H1 (cell line): Measurements from ENCODE around the gene ZKSCAN8. TPM values are rescaled to one million over a fixed set of nuclear protein-coding genes. Genes with fewer than 3 reads are reported as not detected.

Experiments
- CTCF ChIA-PET: fragments of 300-600 bp; sonication (Branson Sonifier 250); formaldehyde crosslinking; loops from one replicate; lab custom pipeline; 2021; ENCODE audit not compliant: partially characterized antibody; lab: Charles Lee
- POLR2A ChIA-PET: fragments of 300-600 bp; sonication (Branson Sonifier 250); formaldehyde crosslinking; loops from one replicate; lab custom pipeline; 2021; ENCODE audit warnings: inconsistent platforms; ENCODE audit not compliant: partially characterized antibody; lab: Charles Lee
- DNase-seq, 2 experiments: peaks; one replicate each; pipeline versions ENCODE4 v3.0.0 to v3.0.0-alpha.2; 2010 to 2022; ENCODE audit warnings: low spot score in 2 of 2, low read depth in 1 of 2, mixed read lengths in 1 of 2
- FAIRE-seq: peaks from 2 replicates; lab custom pipeline; 2011; peaks lifted over from hg19 to GRCh38; lab: Jason Lieb, UNC
- H2AFZ ChIP-seq: 2 replicates; pipeline ENCODE4 v1.8.1; 2012; ENCODE audit warnings: low read length, inconsistent platforms
- H2AK5ac ChIP-seq: 2 replicates; pipeline ENCODE4 v1.6.1; 2013; ENCODE audit warnings: low read depth, low read length
- H2BK120ac ChIP-seq: replicated peaks from 2 replicates; pipeline ENCODE3; 2013; ENCODE audit warnings: low read depth, low read length, inconsistent platforms
- H2BK12ac ChIP-seq: 2 replicates; pipeline ENCODE4 v1.6.1; 2013; ENCODE audit warnings: low read depth, low read length
- H2BK15ac ChIP-seq: 2 replicates; pipeline ENCODE4 v1.6.1; 2013; ENCODE audit warnings: low read length
- H2BK20ac ChIP-seq: 2 replicates; pipeline ENCODE4 v1.6.1; 2013; ENCODE audit warnings: low read length
- H2BK5ac ChIP-seq: 2 replicates; pipeline ENCODE4 v1.6.1; 2013; ENCODE audit warnings: low read depth, low read length
- H3K14ac ChIP-seq: 2 replicates; pipeline ENCODE4 v1.6.1; 2013; ENCODE audit warnings: inconsistent platforms; ENCODE audit not compliant: insufficient read length
- H3K18ac ChIP-seq: 2 replicates; pipeline ENCODE4 v1.6.1; 2013; ENCODE audit warnings: low read length; ENCODE audit errors: extremely low read depth
- H3K23ac ChIP-seq: 2 replicates; pipeline ENCODE4 v1.6.1; 2013; ENCODE audit warnings: inconsistent platforms; ENCODE audit not compliant: insufficient read length
- H3K23me2 ChIP-seq: 2 replicates; pipeline ENCODE4 v1.6.1; 2013; ENCODE audit warnings: low read depth, low read length
- H3K27ac ChIP-seq: 2 replicates; pipeline ENCODE4 v1.6.1; 2011; ENCODE audit warnings: low read depth, low read length, inconsistent platforms
- H3K27me3 ChIP-seq, 4 experiments: replicated peaks in 1 of 4; 1 replicate in 1 of 4; 2 replicates in 3 of 4; pipeline versions ENCODE4 v1.6.1 to v1.8.1; 2011 to 2013; ENCODE audit warnings: low read length in 3 of 4, mild to moderate bottlenecking in 3 of 4, inconsistent platforms in 2 of 4, mixed read lengths in 2 of 4, moderate library complexity in 1 of 4; ENCODE audit not compliant: control insufficient read depth in 3 of 4, insufficient read depth in 3 of 4; ENCODE audit errors: extremely low read depth in 1 of 4
- H3K36me3 ChIP-seq, 4 experiments: 2 replicates each; pipeline versions ENCODE4 v1.6.1 to v1.8.1; 2011 to 2013; ENCODE audit warnings: mild to moderate bottlenecking in 4 of 4, low read length in 3 of 4, moderate library complexity in 2 of 4, control low read depth in 1 of 4, inconsistent platforms in 1 of 4; ENCODE audit not compliant: insufficient read depth in 4 of 4, control insufficient read depth in 2 of 4
- H3K4ac ChIP-seq: replicated peaks from 2 replicates; pipeline ENCODE3; 2013; ENCODE audit warnings: low read length, low read depth, mixed read lengths, inconsistent platforms; ENCODE audit not compliant: insufficient read length
- H3K4me1 ChIP-seq, 4 experiments: replicated peaks in 1 of 4; 1 replicate in 1 of 4; 2 replicates in 3 of 4; pipeline versions ENCODE4 v1.6.1 to v1.8.1; 2011 to 2013; ENCODE audit warnings: low read length in 3 of 4, inconsistent platforms in 2 of 4, mixed read lengths in 1 of 4; ENCODE audit not compliant: insufficient read depth in 4 of 4, control insufficient read depth in 3 of 4
- H3K4me2 ChIP-seq, 2 experiments: 2 replicates each; pipeline versions ENCODE4 v1.6.1 to v1.8.1; 2011 to 2013; ENCODE audit warnings: low read depth in 2 of 2, low read length in 2 of 2, control low read depth in 1 of 2, inconsistent platforms in 1 of 2, mild to moderate bottlenecking in 1 of 2; ENCODE audit not compliant: insufficient read depth in 1 of 2
- H3K4me3 ChIP-seq, 4 experiments: fragments of 200-600, 300-600 bp in 1 of 4; sonication (generic), shearing (Covaris generic), sonication (Bioruptor Twin) in 1 of 4; 2 replicates each; pipeline versions ENCODE4 v1.5.1 to v1.8.1; 2011 to 2016; ENCODE audit warnings: low read length in 4 of 4, low read depth in 3 of 4, control low read depth in 2 of 4, inconsistent platforms in 2 of 4, mild to moderate bottlenecking in 2 of 4, mixed read lengths in 1 of 4, moderate library complexity in 1 of 4; ENCODE audit not compliant: insufficient read depth in 2 of 4; ENCODE audit errors: extremely low read depth in 1 of 4
- H3K56ac ChIP-seq: replicated peaks from 2 replicates; pipeline ENCODE3; 2013; ENCODE audit warnings: low read depth, mild to moderate bottlenecking, mixed read lengths, low read length, inconsistent platforms; ENCODE audit not compliant: insufficient read length
- H3K79me1 ChIP-seq: 2 replicates; pipeline ENCODE4 v1.6.1; 2013; ENCODE audit warnings: low read depth, low read length, control low read depth
- H3K79me2 ChIP-seq, 2 experiments: 2 replicates each; pipeline versions ENCODE4 v1.6.1 to v1.8.1; 2012 to 2013; ENCODE audit warnings: low read length in 2 of 2, mild to moderate bottlenecking in 2 of 2, inconsistent platforms in 1 of 2; ENCODE audit not compliant: insufficient read depth in 2 of 2, control insufficient read depth in 1 of 2
- H3K9ac ChIP-seq, 4 experiments: replicated peaks in 1 of 4; 1 replicate in 1 of 4; 2 replicates in 3 of 4; pipeline versions ENCODE4 v1.6.1 to v1.8.1; 2011 to 2013; ENCODE audit warnings: low read depth in 3 of 4, low read length in 3 of 4, control low read depth in 2 of 4, mild to moderate bottlenecking in 2 of 4, moderate library complexity in 2 of 4, inconsistent platforms in 1 of 4; ENCODE audit errors: extremely low read depth in 1 of 4
- H3K9me3 ChIP-seq, 2 experiments: 2 replicates each; pipeline versions ENCODE4 v1.6.1 to v1.8.1; 2012 to 2013; ENCODE audit warnings: mild to moderate bottlenecking in 2 of 2, moderate library complexity in 2 of 2, control low read depth in 1 of 2, inconsistent platforms in 1 of 2, low read depth in 1 of 2, low read length in 1 of 2, mixed read lengths in 1 of 2; ENCODE audit not compliant: insufficient read depth in 2 of 2
- H4K20me1 ChIP-seq, 2 experiments: replicated peaks in 1 of 2; 2 replicates each; pipeline versions ENCODE3 to v1.8.1; 2011 to 2013; ENCODE audit warnings: inconsistent platforms in 2 of 2, low read length in 2 of 2, mild to moderate bottlenecking in 1 of 2; ENCODE audit not compliant: insufficient read depth in 2 of 2, control insufficient read depth in 1 of 2
- H4K5ac ChIP-seq: 2 replicates; pipeline ENCODE4 v1.6.1; 2013; ENCODE audit warnings: low read length, low read depth, mixed read lengths, inconsistent platforms; ENCODE audit not compliant: insufficient read length
- H4K8ac ChIP-seq: 2 replicates; pipeline ENCODE4 v1.8.0; 2013; ENCODE audit warnings: mild to moderate bottlenecking, moderate library complexity, low read length, inconsistent platforms; ENCODE audit not compliant: insufficient read depth; ENCODE audit errors: extremely low read depth
- H4K91ac ChIP-seq: replicated peaks from 2 replicates; pipeline ENCODE3; 2013; ENCODE audit warnings: low read length, mixed read lengths, inconsistent platforms; ENCODE audit not compliant: insufficient read length
- BCL11A ChIP-seq, 2 experiments: IDR thresholded peaks; one replicate each; pipeline ENCODE4 v1.6.1; 2011; ENCODE audit warnings: low read depth in 2 of 2, low read length in 2 of 2, mild to moderate bottlenecking in 2 of 2
- CHD2 ChIP-seq: IDR thresholded peaks from 2 replicates; pipeline ENCODE4 v1.6.1; 2012; ENCODE audit warnings: low read length, improper control_type of control experiment
- EGR1 ChIP-seq: IDR thresholded peaks from 2 replicates; pipeline ENCODE4 v1.6.1; 2011; ENCODE audit warnings: low read depth, low read length, borderline replicate concordance
- EZH2 ChIP-seq: fragments of 200-600 bp; sonication (generic); IDR thresholded peaks from 2 replicates; pipeline ENCODE4 v1.7.1; 2012; ENCODE audit warnings: low read depth, mild to moderate bottlenecking, moderate library complexity, low read length, inconsistent platforms; ENCODE audit not compliant: severe bottlenecking
- GABPA ChIP-seq: IDR thresholded peaks from 2 replicates; pipeline ENCODE4 v1.6.1; 2011; ENCODE audit warnings: mild to moderate bottlenecking, low read length, moderate library complexity, borderline replicate concordance; ENCODE audit not compliant: insufficient read depth
- HDAC2 ChIP-seq, 2 experiments: fragments of 300-600 bp in 1 of 2; sonication (generic) in 1 of 2; IDR thresholded peaks; 2 replicates each; pipeline ENCODE4 v1.6.1; 2011 to 2012; ENCODE audit warnings: low read depth in 2 of 2, low read length in 2 of 2, mild to moderate bottlenecking in 2 of 2, moderate library complexity in 2 of 2, borderline replicate concordance in 1 of 2, inconsistent platforms in 1 of 2
- JUND ChIP-seq: IDR thresholded peaks from 2 replicates; pipeline ENCODE4 v1.6.1; 2011; ENCODE audit warnings: mild to moderate bottlenecking, improper control_type of control experiment, low read length
- ZNF274 ChIP-seq: IDR thresholded peaks from 2 replicates; pipeline ENCODE4 v1.7.0; 2012; ENCODE audit warnings: low read length, borderline replicate concordance; ENCODE audit errors: extremely low read depth
- WGBS, 2 experiments: shearing (Covaris generic) in 1 of 2; methylation state at CpG; one replicate each; pipeline versions ENCODE4 v1.1.6 to v1.1.7; 2013 to 2015; ENCODE audit warnings: low lambda C conversion rate in 2 of 2, mixed read lengths in 2 of 2, inconsistent platforms in 1 of 2, low coverage in 1 of 2, missing lambda C conversion rate in 1 of 2; ENCODE audit not compliant: insufficient replicate concordance in 2 of 2, insufficient coverage in 1 of 2, insufficient read length in 1 of 2; ENCODE audit errors: extremely low coverage in 1 of 2, missing lambda C conversion rate in 1 of 2; 5-methylcytosine and 5-hydroxymethylcytosine counted together
- polyA plus RNA-seq, 7 experiments: library from polyadenylated mRNA; depleted of rRNA in 3 of 7; stranded (reverse) in 5 of 7; unstranded in 2 of 7; fragments of >200 nt in 5 of 7; fragments of 200-250 nt in 2 of 7; gene quantifications; 1 replicate in 5 of 7; 2 replicates in 1 of 7; 4 replicates in 1 of 7; pipeline versions ENCODE4 v1.2.1 to v1.2.3, GENCODE V29; 2011 to 2013; ENCODE audit warnings: missing spikeins in 2 of 7, mixed read lengths in 2 of 7
- total RNA-seq: library from RNA; stranded (reverse); fragmentation: NEBNext Ultra II Directional; extraction: Animal tissue kit (Norgen Biotek cat#: 25700); gene quantifications from 2 replicates; pipeline ENCODE4 v1.2.1, GENCODE V29; 2021
- TF ChIP-seq, protein P1 (sequence below), 3 experiments: IDR thresholded peaks; 1 replicate in 2 of 3; 2 replicates in 1 of 3; pipeline versions ENCODE4 v1.5.1 to v1.6.1; 2011; ENCODE audit warnings: low read length in 3 of 3, mild to moderate bottlenecking in 3 of 3, inconsistent platforms in 2 of 3, low read depth in 1 of 3, moderate library complexity in 1 of 3; ENCODE audit not compliant: insufficient read depth in 1 of 3; ENCODE audit errors: control extremely low read depth in 1 of 3
- TF ChIP-seq, protein P2 (sequence below): IDR thresholded peaks from 2 replicates; pipeline ENCODE4 v1.6.1; 2012; ENCODE audit warnings: inconsistent platforms

The ZKSCAN8 gene
- total and polyA plus RNA-seq, 2 of the 8 experiments (the other 6 are each of a cell fraction or from before 2014, with no cell fraction given) = 10.7 to 24.1 TPM

DNA sequence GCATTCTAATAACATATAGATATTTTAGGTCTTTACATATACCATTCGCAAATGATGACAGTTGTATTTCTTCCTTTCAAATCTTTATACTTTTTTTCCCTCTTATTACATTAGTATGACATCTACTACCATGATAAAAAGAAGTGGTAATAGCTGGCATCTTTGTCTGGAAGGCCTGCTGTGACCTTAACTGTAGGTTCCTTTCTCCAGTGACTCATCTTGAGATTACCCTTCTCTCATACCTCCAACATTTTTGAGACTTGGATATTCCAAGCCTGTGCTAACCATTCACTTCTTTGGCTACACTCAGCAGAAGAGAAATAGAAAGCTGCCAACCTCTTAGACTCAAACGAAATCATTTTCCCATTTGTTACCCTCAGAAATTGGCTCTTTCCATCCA, 30.3 kb downstream of the ZKSCAN8 start:
- no peaks in the 10 kb centered on the region for H3K4me1 ChIP-seq
- H3K36me3 ChIP-seq = 0 out of 8 replicates have a peak, but pooled peaks cover 0 to 4% (median 0%) of the 10 kb centered on the region in 4 experiments
- no peak overlapping the region for H3K23ac ChIP-seq
- H3K27ac ChIP-seq = no peak overlapping the region
- H3K9ac ChIP-seq = no peak overlapping the region
- H2AK5ac ChIP-seq = no peak overlapping the region
- FAIRE-seq (no peak), DNase-seq (no peak)
- no peak overlapping the region for H4K8ac ChIP-seq
- H3K9me3 ChIP-seq = no peaks in the 10 kb centered on the region
- no peak overlapping the region for H2BK15ac ChIP-seq
- H2BK5ac ChIP-seq = no peak overlapping the region
- H3K79me2 ChIP-seq = no peaks in the 10 kb centered on the region
- no peaks in the 10 kb centered on the region; a peak in 1 of 7 replicates for H3K27me3 ChIP-seq
- H4K5ac ChIP-seq = no peak overlapping the region
- H2AFZ ChIP-seq = no peak overlapping the region
- 84% methylated on average over 2 of the region's 2 CpGs; no CpG with 5 or more reads in 1 of the 2 experiments for WGBS, 2 experiments
- no peak overlapping the region for H4K91ac ChIP-seq
- H3K4me2 ChIP-seq = no peak overlapping the region
- no peaks in the 10 kb centered on the region for H3K79me1 ChIP-seq
- H3K23me2 ChIP-seq = no peaks in the 10 kb centered on the region
- H4K20me1 ChIP-seq = no peaks in the 10 kb centered on the region
- ChIA-PET CTCF (interaction anchor here (0.8 kb wide), 1 partner anchor 38 kb away, joined by 3 read pairs; no protein-coding TSS in a partner anchor), POLR2A (interaction anchor here (1.3 kb wide), 1 partner anchor 10 kb away, joined by 5 read pairs; no protein-coding TSS in a partner anchor)
- no peak overlapping the region for H3K4ac ChIP-seq
- H2BK20ac ChIP-seq = no peak overlapping the region
- TF ChIP-seq, protein P1, sequence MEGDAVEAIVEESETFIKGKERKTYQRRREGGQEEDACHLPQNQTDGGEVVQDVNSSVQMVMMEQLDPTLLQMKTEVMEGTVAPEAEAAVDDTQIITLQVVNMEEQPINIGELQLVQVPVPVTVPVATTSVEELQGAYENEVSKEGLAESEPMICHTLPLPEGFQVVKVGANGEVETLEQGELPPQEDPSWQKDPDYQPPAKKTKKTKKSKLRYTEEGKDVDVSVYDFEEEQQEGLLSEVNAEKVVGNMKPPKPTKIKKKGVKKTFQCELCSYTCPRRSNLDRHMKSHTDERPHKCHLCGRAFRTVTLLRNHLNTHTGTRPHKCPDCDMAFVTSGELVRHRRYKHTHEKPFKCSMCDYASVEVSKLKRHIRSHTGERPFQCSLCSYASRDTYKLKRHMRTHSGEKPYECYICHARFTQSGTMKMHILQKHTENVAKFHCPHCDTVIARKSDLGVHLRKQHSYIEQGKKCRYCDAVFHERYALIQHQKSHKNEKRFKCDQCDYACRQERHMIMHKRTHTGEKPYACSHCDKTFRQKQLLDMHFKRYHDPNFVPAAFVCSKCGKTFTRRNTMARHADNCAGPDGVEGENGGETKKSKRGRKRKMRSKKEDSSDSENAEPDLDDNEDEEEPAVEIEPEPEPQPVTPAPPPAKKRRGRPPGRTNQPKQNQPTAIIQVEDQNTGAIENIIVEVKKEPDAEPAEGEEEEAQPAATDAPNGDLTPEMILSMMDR (IDR thresholded peaks at IDR 0.05; ENCODE audit: control extremely low read depth in 1 of 3, insufficient read depth in 1 of 3, low read depth in 1 of 3, low read length in 3 of 3) = no peak
- TF ChIP-seq, protein P2, sequence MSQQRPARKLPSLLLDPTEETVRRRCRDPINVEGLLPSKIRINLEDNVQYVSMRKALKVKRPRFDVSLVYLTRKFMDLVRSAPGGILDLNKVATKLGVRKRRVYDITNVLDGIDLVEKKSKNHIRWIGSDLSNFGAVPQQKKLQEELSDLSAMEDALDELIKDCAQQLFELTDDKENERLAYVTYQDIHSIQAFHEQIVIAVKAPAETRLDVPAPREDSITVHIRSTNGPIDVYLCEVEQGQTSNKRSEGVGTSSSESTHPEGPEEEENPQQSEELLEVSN = no peak
- TF ChIP-seq EGR1 (no peak), GABPA (no peak), CHD2 (no peak), HDAC2 (IDR thresholded peaks at IDR 0.05; ENCODE audit: borderline replicate concordance in 1 of 2, low read depth in 2 of 2, low read length in 2 of 2) (no peak), EZH2 (no peak), ZNF274 (no peak), BCL11A (IDR thresholded peaks at IDR 0.05; ENCODE audit: low read depth in 2 of 2, low read length in 2 of 2) (no peak), JUND (no peak)
- H3K4me3 ChIP-seq = no peak overlapping the region
- H3K56ac ChIP-seq = no peak overlapping the region
- no peak overlapping the region for H2BK120ac ChIP-seq
- H3K14ac ChIP-seq = no peak overlapping the region
- H2BK12ac ChIP-seq = no peak overlapping the region
- H3K18ac ChIP-seq = no peak overlapping the region
